ENCODE measurements around the gene METAP1D.
"Not testable (repeated sequence)": the region's sequence is repeated elsewhere in the genome, so short reads cannot be mapped to it uniquely, and the experiment has no call there.

The METAP1D gene

GRCh38 chr2:172050479-172051125, 50.8 kb downstream of the METAP1D start:
- no peak for DNase-seq

- no peak for DNase-seq
Observed at GRCh38 chr2:172052000-172052983, 52.5 kb downstream of the METAP1D start.

- DNase-seq: no peak
Observed at GRCh38 chr2:172053486-172053885, 53.7 kb downstream of the METAP1D start.

DNA sequence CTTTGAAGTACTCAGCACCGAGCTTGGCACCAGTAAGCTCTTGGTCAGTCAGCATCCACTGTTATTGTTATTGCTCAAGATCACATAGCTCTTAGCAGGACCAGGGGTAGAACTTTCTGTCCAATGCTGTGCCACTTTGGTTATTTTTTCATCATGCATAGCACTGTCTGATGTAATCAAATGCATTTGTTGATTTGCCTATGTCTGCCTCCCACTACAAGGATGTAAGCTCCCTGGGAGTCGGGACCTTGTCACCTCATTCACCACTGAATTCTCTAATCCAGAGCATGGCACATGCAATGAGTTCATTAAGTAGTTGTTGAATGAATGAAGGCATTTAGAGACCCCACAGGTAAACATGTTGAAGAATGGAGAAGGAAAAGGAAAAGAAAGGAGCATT, 56.5 kb downstream of the METAP1D start:
- no peak for DNase-seq

DNA sequence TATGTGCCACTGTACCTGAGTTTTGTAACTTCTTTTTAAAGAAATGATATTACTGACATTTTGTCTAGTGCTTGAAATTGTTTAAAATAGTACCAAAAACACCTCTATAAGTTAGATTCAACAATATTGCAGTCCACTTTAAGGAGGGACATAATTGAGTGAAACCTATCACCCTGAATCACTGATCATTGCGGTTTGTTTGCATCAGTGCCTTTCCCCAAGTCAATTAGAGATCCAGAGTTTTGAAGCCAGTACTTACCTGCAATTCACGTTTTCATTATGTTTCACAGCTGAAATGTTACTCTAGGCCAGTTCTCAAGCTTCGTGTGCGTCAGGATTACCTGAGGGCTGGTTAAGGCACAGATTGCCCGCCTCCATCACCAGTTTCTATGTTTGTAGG, 58.9 kb downstream of the METAP1D start:
- DNase-seq: no peak

DNA sequence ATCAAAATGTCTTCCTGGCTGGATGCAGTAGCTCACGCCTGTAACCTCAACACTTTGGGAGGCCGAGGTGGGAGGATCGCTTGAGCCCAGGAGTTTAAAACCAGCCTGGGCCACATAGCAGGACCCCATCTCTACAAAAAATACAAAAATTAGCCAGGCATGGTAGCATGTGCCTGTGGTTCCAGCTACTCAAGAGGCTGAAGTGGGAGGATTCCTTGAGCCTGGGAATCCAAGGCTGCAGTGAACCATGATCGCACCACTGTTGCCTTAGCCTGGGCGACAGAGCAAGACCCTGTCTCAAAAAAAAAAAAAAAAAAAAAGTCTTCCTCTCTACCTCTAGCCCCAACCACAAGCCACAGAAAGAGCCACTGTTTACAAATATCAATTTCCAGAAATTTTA, 60.4 kb downstream of the METAP1D start:
- not testable (repeated sequence) for DNase-seq

- DNase-seq: no peak
Observed at GRCh38 chr2:172062402-172063004, 62.8 kb downstream of the METAP1D start.

- DNase-seq: no peak
Observed at GRCh38 chr2:172063446-172063845, 63.7 kb downstream of the METAP1D start.

- DNase-seq: no peak
Observed at GRCh38 chr2:172065111-172065510, 65.4 kb downstream of the METAP1D start.

DNA sequence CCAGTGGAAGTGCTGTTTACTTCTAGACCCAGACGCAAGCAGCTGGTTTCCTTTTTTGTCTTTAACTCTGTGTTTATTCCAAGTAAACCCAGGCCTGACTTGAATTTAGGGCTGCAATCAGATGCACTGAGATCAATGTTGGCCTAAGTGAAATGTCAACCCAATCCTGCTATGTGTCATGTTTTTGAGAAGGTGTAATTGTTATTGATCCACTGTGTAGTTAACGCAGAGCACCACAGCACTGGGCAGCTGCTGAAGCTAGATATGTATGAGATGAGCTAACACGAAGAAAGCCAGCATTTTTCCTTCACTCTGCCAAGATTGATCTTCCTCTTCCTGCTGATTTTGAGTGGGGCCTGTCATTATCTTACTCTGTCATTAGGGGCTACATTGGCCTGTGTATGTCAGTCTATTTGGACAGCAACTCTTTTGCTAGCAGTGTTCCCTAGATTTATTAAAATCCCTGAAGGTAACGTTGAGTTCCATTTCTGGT, 66.7 kb downstream of the METAP1D start:
- DNase-seq: no peak

DNA sequence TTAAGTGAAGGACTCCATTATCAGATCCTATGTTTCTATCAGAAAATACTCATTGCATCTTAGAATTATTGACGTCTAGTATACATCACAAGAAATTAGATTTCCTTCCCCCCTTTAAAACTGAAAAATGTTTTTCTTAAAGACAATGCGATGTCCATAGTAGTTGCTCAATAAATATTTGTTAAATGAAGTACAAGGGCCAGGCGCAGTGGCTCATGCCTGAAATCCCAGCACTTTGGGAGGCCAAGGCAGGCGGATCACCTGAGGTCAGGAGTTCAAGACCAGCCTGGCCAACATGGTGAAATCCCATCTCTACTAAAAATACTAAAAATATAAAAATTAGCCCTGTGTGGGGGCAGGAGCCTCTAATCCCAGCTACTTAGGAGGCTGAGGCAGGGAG, 68.2 kb downstream of the METAP1D start:
- DNase-seq: not testable (repeated sequence)

- no peak for DNase-seq
Observed at GRCh38 chr2:172070936-172071335, 71.2 kb downstream of the METAP1D start.

DNA sequence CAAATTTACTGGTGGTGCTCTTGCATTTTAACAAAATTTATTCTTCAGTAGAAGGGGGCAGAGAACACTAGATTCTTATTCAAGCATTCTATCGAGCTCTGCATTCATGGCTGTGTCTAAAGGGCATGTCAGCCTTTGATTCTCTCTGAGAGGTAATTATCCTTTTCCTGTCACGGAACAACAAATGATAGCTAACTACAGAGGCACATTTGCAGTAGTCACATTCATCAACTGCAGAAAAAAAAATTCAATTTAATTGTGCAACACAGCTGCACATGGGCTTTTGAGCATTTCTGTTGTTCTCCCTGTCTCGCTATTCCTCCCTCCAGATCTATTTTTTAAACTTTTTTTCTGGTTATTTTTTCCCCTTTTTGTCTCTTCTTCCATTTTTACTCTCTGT, 72.5 kb downstream of the METAP1D start:
- no peak for DNase-seq

- DNase-seq: no peak
Observed at GRCh38 chr2:172072706-172073105, 73.0 kb downstream of the METAP1D start.

DNA sequence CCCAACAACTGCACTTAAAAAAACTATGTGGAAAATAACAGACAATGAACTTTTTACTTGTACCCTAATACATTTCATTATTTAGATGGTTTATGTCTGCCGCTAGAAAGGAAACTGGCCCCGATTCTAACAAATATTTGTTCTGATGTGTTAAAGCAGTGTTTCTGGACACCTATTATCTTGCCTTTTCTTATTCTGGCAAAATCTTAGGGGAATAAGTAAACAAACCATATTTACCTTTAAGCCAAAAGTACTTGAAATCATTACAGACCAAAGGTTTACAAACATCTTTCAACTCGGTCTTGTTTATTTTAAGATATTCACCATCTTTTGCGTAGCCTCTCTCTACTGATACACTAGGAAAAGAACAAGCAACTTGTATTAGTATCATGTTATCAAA, 73.8 kb downstream of the METAP1D start:
- no peak for DNase-seq

DNA sequence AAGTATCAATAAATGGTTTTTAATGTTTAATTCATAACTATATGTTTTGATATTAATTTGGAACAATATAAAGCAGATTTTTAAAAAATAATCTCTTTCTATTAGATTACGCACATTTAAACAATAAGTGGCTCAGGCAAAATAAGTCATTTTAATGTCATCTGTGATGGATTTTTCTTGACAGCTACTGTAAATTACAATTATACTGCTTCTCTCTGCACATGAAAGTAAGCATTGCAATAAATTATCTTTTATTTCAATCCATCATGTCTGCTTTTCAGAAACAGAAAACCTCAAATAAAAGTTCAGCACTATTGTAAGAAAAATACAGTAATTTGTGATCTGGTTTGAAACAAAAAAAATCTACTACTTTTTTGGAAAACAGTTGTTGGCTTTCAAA, 74.5 kb downstream of the METAP1D start:
- no peak for DNase-seq

DNA sequence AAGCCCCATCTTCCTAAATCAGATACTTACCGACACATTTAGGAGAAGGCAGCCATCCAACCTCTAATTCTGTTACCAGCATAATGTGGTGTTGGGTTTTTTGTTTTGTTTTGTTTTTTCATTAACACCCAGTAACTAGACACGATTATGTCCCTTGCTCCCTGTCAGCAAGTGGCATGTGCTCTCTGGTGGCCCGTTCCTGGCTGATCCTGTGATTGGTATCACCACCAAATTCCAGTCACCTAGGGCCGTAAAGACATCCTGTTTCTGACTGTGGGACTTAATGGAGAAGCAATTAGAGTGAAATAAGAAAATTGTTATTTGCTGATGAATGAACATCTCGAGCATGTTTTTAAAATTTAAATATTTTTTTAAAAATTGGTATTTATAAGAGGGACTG, 79.7 kb downstream of the METAP1D start:
- no peak for DNase-seq

- DNase-seq: no peak
Observed at GRCh38 chr2:172079838-172080640, 80.3 kb downstream of the METAP1D start.

GRCh38 chr2:172080641-172081220, 81.0 kb downstream of the METAP1D start:
- no peak for DNase-seq

DNA sequence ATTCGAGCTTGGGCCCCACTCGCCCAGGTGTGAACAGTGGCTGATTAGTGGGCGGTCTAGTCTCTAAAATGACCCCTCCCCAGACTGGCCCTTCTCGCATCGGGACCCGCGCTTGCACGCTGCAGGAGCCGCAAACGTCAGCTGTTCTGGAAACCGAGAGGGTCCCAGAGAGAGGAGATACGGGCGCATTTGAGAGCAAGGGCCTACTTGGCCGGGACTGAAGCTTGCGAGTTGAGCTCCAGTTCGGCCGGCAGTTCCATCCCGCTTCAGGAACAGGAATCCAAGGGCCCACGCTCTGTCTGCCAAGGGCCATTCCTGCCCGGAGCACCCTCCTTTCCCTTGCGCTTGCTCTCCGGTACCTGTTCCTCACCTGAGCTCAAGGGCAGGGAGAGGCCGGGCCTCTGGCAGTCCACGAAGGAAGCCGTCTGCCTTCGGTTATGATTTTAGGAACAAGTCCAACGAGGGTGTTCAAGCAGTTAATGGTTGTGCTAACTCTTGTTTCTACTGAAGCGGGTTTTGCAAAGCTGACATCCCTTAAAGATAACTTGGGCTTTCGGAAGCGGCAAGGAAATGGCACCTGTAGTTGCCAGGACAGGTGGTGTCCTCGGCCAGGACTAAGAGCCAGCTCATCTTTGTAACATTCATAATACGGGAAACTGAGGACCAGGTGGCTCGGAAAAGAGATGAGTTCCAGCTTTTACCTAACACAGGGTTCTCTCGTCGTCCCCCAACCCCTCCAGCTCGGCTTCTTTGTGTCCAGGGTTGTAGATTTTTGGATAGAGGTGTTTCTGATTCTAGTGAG, 81.7 kb downstream of the METAP1D start:
- no peak for DNase-seq
